Measurements from ENCODE around the gene PEX5L.
A peak's percentile ranks its signal among the peaks of the same experiment; 100 is the strongest.

The PEX5L gene

GRCh38 chr3:179955286-179955685 is 81.5 kb downstream of the PEX5L start:
- no peak for DNase-seq

GRCh38 chr3:179953993-179954870 is 82.5 kb downstream of the PEX5L start:
- DNase-seq: no peak

- no peak for DNase-seq
Observed at GRCh38 chr3:179950840-179951239, 85.9 kb downstream of the PEX5L start.

GRCh38 chr3:179949869-179950268 is 86.9 kb downstream of the PEX5L start:
- DNase-seq: no peak

- no peak for DNase-seq
Observed at GRCh38 chr3:179949412-179949811, 87.3 kb downstream of the PEX5L start.

- DNase-seq: no peak
Observed at GRCh38 chr3:179948740-179949139, 88.0 kb downstream of the PEX5L start.

- no peak for DNase-seq
Observed at GRCh38 chr3:179945569-179945968, 91.2 kb downstream of the PEX5L start.

GRCh38 chr3:179943117-179943880 is 93.4 kb downstream of the PEX5L start:
- no peak for DNase-seq

GRCh38 chr3:179942553-179943075 is 94.1 kb downstream of the PEX5L start:
- DNase-seq: no peak

- no peak for DNase-seq
Observed at GRCh38 chr3:179935710-179936109, 101.0 kb downstream of the PEX5L start.

GRCh38 chr3:179933914-179934313 is 102.8 kb downstream of the PEX5L start:
- no peak for DNase-seq

- no peak for DNase-seq
Observed at GRCh38 chr3:179933080-179933479, 103.7 kb downstream of the PEX5L start.

- DNase-seq: no peak
Observed at GRCh38 chr3:179932674-179933073, 104.1 kb downstream of the PEX5L start.

GRCh38 chr3:179929091-179929529 is 107.6 kb downstream of the PEX5L start:
- peak in 2 of 6 experiments; percentile 2 to 16 for DNase-seq

GRCh38 chr3:179927191-179927590 is 109.5 kb downstream of the PEX5L start:
- DNase-seq: no peak

GRCh38 chr3:179921951-179922350 is 114.8 kb downstream of the PEX5L start:
- no peak for DNase-seq

GRCh38 chr3:179921500-179921899 is 115.2 kb downstream of the PEX5L start:
- no peak for DNase-seq

GRCh38 chr3:179907784-179908482 is 128.8 kb downstream of the PEX5L start:
- DNase-seq: no peak

- DNase-seq: no peak
Observed at GRCh38 chr3:179902061-179902460, 134.7 kb downstream of the PEX5L start.

- peak in 1 of 6 experiments; percentile 1 for DNase-seq
Observed at GRCh38 chr3:179898024-179898423, 138.7 kb downstream of the PEX5L start.

GRCh38 chr3:179897231-179897630 is 139.5 kb downstream of the PEX5L start:
- no peak for DNase-seq

GRCh38 chr3:179896507-179896906 is 140.2 kb downstream of the PEX5L start:
- no peak for DNase-seq

GRCh38 chr3:179895330-179895729 is 141.4 kb downstream of the PEX5L start:
- DNase-seq: no peak

All from stimulated activated naive CD4-positive, alpha-beta T cell (primary cell).